ENCODE measurements around the gene POLR2F. TPM values are rescaled to one million over a fixed set of nuclear protein-coding genes. Genes with fewer than 3 reads are reported as not detected.

POLR2F gene
- polyA plus RNA-seq, 1 donor (not counting 4 experiments of a cell fraction or from before 2014, with no cell fraction given): 119 TPM

DNA sequence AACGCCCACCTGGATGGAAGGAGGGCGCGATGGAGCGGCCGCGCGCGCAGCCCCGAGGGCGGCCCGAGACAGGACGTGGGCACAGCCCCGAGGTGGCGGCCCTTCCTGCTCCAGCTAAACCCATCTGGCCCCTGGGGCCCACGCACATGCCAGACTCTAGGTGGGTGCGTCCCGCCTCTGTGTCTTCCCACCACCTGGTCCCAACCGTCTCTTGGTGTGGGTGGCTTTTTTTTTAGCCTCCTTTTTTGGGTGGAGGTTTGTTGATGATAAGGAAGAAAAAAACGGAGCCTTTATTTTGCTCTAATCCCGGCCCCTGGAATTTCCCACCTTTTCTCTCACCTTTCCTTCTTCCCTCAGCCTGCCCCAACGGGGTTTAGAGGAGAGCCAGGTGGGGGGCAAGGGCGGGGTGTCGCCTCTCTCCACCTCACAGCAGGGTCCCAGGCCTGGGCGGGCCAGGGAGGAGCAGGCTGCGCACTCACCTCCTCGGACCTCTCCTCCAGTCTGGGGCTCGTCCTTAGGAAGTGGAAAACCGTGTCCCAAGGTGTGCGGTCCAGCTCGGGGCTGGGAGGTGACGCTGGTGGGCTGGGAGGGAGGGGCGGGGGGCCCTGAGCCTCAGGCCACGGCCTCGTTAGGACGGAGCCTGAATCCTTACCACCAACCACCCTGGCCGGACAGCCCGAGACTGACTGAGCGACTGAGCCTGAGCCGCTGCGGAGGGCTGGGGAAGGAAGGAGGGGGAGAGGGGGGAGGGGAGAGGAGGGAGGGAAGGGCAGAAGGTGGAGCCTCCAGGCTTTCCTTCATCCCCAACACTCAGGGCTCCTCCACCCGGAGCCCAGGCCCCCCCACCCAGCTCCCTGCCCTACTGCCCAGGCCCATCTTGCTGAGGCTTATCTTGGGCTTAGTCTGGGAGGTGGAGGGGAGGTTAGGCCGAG is 30.6 kb downstream of the POLR2F start, which contains the start of gene SOX10:
TSS of gene SOX10 (minus strand) at position 696 of the 932 bp plus-strand sequence. CDS start 771 bp downstream, outside the sequence.
- no peak within 1 kb of the TSS for H3K4me3 ChIP-seq (ENCODE audit: control insufficient read depth in 2 of 3, extremely low read depth in 1 of 3, insufficient read depth in 2 of 3, low read depth in 1 of 3, low read length in 3 of 3)

DNA sequence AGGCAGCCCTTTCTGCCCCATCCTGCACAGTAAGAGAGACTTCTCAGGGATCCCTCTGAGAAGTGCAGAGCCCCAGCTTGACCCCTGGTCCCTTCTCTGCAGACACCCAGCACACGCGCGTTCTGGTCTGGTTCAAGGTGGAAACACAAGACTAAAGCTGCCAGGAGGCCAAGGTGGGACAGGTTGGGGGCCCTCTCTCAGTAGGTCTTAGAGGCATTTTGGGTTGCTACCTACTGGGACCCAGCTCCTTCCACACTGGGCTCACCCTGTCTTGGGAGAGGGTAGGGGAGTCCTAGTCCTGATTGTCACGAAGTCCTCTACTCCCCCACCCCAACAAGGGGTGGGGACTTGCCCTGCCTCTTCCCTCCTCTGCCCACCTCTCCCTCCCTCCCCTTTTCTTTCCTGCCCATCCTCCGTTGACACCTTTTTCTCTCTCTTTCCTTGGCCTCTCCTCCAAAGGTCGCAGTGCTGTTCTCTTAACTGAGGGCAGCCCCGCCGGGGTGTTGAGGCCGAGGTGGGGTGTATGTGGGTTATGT is 31.6 kb downstream of the POLR2F start:
- no peaks in the 10 kb centered on the region for H3K4me1 ChIP-seq (ENCODE audit: control insufficient read depth, extremely low read depth, insufficient read depth, low read length)
- no peak overlapping the region for H2AFZ ChIP-seq (ENCODE audit: control insufficient read depth, low read length)
- H3K4me2 ChIP-seq (ENCODE audit: control insufficient read depth, extremely low read depth, insufficient read depth, low read depth, low read length): no peak overlapping the region
- H3K79me2 ChIP-seq (ENCODE audit: control insufficient read depth, insufficient read depth, low read length): no peaks in the 10 kb centered on the region
- H3K36me3 ChIP-seq (ENCODE audit: control insufficient read depth in 2 of 2, extremely low read depth in 1 of 2, insufficient read depth in 2 of 2, low read length in 2 of 2): no peaks in the 10 kb centered on the region
- no peaks in the 10 kb centered on the region for H3K27me3 ChIP-seq (ENCODE audit: control insufficient read depth, extremely low read depth, insufficient read depth, low read length)
- H3K9me1 ChIP-seq (ENCODE audit: control insufficient read depth, extremely low read depth, insufficient read depth, low read length): no peaks in the 10 kb centered on the region
- H3K9ac ChIP-seq (ENCODE audit: control insufficient read depth, extremely low read depth, insufficient read depth, low read length): no peak overlapping the region
- no peaks in the 10 kb centered on the region for H3K9me3 ChIP-seq (ENCODE audit: control insufficient read depth, low read depth, low read length)
- H3K4me3 ChIP-seq (ENCODE audit: control insufficient read depth in 2 of 3, extremely low read depth in 1 of 3, insufficient read depth in 2 of 3, low read depth in 1 of 3, low read length in 3 of 3): no peak overlapping the region
- DNase-seq (ENCODE audit: low read depth, low spot score): no peak
- H3K27ac ChIP-seq (ENCODE audit: control insufficient read depth, insufficient read depth, low read length): no peak overlapping the region
- H4K20me1 ChIP-seq (ENCODE audit: control insufficient read depth, extremely low read depth, insufficient read depth, low read length): no peaks in the 10 kb centered on the region
- TF ChIP-seq, protein P1, sequence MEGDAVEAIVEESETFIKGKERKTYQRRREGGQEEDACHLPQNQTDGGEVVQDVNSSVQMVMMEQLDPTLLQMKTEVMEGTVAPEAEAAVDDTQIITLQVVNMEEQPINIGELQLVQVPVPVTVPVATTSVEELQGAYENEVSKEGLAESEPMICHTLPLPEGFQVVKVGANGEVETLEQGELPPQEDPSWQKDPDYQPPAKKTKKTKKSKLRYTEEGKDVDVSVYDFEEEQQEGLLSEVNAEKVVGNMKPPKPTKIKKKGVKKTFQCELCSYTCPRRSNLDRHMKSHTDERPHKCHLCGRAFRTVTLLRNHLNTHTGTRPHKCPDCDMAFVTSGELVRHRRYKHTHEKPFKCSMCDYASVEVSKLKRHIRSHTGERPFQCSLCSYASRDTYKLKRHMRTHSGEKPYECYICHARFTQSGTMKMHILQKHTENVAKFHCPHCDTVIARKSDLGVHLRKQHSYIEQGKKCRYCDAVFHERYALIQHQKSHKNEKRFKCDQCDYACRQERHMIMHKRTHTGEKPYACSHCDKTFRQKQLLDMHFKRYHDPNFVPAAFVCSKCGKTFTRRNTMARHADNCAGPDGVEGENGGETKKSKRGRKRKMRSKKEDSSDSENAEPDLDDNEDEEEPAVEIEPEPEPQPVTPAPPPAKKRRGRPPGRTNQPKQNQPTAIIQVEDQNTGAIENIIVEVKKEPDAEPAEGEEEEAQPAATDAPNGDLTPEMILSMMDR (optimal IDR thresholded peaks at IDR 0.05 in 1 of 3, IDR thresholded peaks at IDR 0.05 in 1 of 3, conservative IDR thresholded peaks at IDR 0.05 in 1 of 3; ENCODE audit: extremely low read depth in 1 of 3, insufficient read depth in 2 of 3, low read length in 3 of 3): no peak
- TF ChIP-seq EZH2 (IDR thresholded peaks at IDR 0.05; ENCODE audit: low read length): no peak
- dilution Hi-C loops (cut with MboI; ENCODE audit: extremely low pct_ligation_motif_present, low sequenced_read_pairs): no loop called here
- FAIRE-seq: no peak

More for the DNA sequence above, 30.6 kb downstream of the POLR2F start, which contains the start of gene SOX10:
- DNase-seq (ENCODE audit: low read depth, low spot score): no peak
- no peak within 1 kb of the TSS for H3K27ac ChIP-seq (ENCODE audit: control insufficient read depth, insufficient read depth, low read length)
- H3K27me3 ChIP-seq (ENCODE audit: control insufficient read depth, extremely low read depth, insufficient read depth, low read length): no peaks in the 10 kb centered on the region
- H2AFZ ChIP-seq (ENCODE audit: control insufficient read depth, low read length): no peak within 1 kb of the TSS
- no peak within 1 kb of the TSS for H3K4me2 ChIP-seq (ENCODE audit: control insufficient read depth, extremely low read depth, insufficient read depth, low read depth, low read length)
- no peaks in the 10 kb centered on the region for H3K79me2 ChIP-seq (ENCODE audit: control insufficient read depth, insufficient read depth, low read length)
- H3K9me3 ChIP-seq (ENCODE audit: control insufficient read depth, low read depth, low read length): no peaks in the 10 kb centered on the region
- H4K20me1 ChIP-seq (ENCODE audit: control insufficient read depth, extremely low read depth, insufficient read depth, low read length): no peaks in the 10 kb centered on the region
- TF ChIP-seq, protein P1 (optimal IDR thresholded peaks at IDR 0.05 in 1 of 3, IDR thresholded peaks at IDR 0.05 in 1 of 3, conservative IDR thresholded peaks at IDR 0.05 in 1 of 3; ENCODE audit: extremely low read depth in 1 of 3, insufficient read depth in 2 of 3, low read length in 3 of 3): no peak
- no peak for TF ChIP-seq EZH2 (IDR thresholded peaks at IDR 0.05; ENCODE audit: low read length)
- no peaks in the 10 kb centered on the region for H3K9me1 ChIP-seq (ENCODE audit: control insufficient read depth, extremely low read depth, insufficient read depth, low read length)
- FAIRE-seq: no peak
- H3K4me1 ChIP-seq (ENCODE audit: control insufficient read depth, extremely low read depth, insufficient read depth, low read length): no peaks in the 10 kb centered on the region
- H3K36me3 ChIP-seq (ENCODE audit: control insufficient read depth in 2 of 2, extremely low read depth in 1 of 2, insufficient read depth in 2 of 2, low read length in 2 of 2): no peaks in the 10 kb centered on the region
- dilution Hi-C loops (cut with MboI; ENCODE audit: extremely low pct_ligation_motif_present, low sequenced_read_pairs): no loop called here
- no peak within 1 kb of the TSS for H3K9ac ChIP-seq (ENCODE audit: control insufficient read depth, extremely low read depth, insufficient read depth, low read length)

Data from keratinocyte (primary cell).